NCI-H1417 (cell line): ENCODE measurements around the gene CDH22.

Source experiments
- DNase-seq, 3 experiments: peaks; one replicate each; lab custom pipeline; 2025; lab: John Stamatoyannopoulos, UW

Gene CDH22

GRCh38 chr20:46268662-46269061 lies 39.6 kb downstream of the CDH22 start:
- peak in 1 of 3 experiments; percentile 48 for DNase-seq

DNA sequence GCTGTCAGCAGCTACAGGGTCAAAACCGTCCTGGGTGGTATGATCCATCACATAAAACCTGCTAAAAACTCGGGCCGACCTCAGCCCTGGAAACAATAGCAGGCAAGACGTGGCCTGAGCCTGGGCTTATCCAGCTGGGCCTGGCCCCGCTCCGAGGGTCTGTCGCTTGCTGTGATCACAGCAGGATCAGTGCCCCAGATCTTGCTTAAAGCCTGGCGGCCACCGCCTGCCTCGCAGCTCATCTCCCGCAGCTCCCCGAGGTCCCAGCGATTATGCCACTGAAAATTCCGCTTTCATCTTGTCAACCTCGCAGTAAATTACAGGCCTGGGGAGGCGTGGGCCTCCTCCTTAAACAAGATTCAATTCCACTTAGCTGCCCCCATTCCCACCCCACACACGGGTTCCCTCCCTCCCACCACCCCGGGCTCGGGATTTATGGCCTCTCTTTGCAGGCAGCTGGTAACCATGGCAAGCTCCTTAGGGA lies 40.1 kb downstream of the CDH22 start:
- DNase-seq, result peak; percentile 84 to 99 (median 93)

DNA sequence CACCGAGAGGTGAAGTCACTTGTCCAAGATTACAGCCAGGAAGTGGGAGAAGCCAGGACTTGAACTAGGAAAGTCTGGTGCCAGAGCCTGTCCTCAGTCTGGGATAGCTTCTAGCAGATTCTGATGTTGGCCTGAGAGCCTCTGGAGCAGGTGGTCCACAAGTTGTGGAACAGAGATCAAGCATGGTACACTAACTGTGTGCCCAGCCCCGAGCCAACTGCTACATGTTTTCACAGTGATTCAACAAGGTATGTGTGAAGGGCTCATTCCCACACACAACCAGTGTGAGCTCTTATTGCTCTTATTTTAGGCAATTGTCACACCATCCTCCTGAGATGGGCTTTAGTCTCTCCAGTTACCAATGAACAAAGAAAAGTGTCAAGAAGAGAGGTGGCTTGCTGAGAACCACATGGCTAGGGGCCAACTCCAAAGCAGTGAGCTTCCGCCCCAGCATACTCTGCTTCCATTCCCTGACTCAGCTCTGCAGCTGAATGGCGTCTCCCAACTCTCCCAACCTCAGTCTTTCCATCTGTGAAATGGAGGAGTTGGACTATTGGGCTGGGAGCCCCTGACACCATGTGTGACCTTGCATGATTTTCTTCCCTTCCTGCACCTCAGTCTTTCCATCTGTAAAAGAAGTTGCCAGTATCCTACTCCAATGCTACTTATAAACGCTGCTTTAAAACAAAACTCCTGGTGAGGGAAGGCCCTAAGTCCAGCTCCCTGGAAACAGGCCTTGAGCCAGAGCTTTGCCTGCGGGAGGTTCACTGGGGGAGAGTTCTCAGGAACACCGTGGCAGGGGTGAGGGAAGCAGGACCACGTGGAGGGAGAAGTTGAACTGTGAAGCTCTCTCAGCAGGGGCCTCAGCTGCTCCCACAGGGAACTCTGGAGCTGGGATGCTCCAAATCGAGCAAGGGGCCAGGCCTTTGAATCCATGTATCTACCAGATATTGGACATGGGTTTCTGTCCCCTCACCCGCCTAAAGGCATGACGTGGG lies 40.9 kb downstream of the CDH22 start:
- peak; percentile 30 to 73 (median 46) for DNase-seq

GRCh38 chr20:46265539-46265938 lies 42.8 kb downstream of the CDH22 start:
- no peak for DNase-seq

DNA sequence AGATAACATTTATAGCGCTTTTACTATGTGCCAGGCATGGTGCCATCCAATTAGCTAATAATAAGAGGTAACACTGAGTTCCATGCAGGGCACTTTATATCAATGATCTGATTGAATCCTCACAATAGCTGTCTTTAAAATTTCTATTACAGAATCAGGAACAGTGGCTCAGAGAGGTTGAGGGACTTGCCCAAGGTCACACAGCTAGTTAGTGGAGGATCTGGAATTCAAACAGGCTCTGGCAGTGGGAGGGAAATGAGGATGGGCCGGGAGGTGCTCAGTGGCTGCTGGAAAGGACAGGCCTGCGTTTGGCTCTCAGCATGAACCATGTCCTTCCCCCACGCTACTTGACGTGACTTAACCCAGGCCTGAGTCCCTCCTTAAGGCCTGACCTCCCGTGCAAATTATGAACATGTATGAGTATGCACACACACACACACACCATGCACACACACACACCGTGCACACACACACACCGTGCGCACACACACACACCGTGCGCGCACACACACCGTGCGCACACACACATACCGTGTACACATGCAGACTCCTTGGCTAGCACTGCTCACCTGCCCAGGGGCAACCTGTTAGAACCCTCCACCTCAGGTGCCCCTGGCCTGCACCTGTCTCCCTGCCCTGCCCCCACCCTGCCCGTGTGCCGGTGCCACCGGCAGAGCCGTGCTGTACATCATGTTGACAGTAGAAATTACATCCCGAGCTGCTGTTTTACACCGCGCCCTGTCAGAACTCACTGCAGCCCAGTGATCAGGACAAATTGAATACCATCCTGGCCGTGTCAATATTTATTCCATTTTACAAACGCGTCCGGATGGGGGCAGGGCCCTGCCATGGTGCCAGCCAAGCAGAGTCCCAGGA lies 43.7 kb downstream of the CDH22 start:
- DNase-seq, result peak; percentile 34 to 98 (median 93)

DNA sequence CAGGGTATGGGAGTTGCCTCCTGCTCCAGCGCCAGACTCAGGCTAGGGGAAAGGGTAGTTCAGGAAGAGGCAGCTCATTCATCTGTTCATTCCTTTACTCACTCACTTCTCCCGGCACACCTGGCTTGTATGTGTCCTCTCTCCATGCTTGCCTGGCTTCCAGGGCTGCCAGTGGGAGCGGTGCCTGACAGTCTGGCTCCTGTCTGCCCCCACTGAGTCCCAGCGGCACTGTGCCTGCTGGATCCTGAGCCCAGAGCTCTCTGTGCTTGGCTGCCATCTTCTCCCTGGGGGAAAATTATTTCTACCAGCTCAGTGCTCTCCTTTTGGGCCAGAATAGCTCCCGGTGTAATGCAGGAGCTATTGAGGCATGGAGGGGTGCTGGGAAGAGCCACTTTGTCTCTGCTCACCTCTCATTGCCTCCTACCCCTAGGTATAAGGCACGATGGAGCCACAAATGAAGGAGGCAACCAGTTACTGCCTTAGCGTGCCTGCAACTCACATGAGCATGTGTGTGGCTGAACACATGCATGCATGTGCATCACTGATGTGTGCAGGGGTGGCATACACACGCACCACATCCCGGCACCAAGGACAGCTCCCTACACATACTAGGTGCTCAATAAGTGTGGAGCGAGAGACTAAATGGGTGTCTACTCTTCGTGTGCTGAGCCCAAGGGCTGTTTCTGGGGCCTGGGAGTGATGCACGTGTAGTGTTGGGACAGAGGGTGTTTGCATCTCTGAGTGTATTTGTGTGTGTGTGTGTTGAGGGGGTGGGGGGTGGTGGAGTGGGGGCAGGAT lies 46.6 kb downstream of the CDH22 start:
- peak; percentile 59 to 77 (median 73) for DNase-seq

DNA sequence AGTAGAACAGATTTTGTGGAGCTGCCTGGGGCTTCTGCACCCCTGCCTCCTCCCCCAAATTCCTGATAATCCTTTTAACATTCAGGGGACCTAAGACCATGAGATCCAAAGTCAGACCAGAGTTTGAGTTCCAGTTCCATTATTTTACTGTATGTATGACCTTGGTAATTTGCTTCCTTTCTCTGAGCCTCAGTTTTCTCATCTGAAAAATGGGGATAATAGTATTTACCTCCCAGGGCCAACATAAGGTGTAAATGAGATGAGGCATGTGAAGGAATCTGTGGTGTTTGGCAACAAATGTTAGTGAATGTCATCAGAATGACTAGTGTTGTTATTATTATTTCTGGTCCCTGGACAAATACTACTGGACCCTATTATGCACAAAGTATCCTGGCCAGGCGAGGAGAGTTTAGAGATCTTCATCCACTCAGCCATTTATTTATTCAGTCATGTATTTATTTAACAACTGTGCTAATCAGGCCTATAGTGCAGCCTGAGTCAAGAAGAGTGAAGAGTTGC lies 47.3 kb downstream of the CDH22 start:
- no peak for DNase-seq

DNA sequence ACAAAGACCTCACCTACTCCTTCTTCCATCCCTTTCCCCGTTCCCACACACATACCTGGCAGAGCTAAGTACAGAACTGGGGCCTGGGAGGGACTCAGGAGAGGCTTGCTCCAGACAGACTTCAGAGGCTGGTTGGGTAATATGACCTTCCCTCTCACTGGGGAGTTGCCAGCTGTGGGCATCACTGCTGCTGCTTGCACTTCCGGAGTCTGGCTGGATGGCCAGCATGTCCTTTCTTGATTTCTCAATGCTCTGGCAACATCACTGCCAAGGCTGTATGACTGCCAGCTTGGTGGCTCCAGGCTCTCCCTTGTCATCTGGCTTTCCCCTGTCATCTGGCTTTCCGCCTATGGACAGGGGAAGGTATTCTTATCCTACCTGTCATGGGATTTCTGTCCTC lies 47.8 kb downstream of the CDH22 start:
- DNase-seq, result no peak

DNA sequence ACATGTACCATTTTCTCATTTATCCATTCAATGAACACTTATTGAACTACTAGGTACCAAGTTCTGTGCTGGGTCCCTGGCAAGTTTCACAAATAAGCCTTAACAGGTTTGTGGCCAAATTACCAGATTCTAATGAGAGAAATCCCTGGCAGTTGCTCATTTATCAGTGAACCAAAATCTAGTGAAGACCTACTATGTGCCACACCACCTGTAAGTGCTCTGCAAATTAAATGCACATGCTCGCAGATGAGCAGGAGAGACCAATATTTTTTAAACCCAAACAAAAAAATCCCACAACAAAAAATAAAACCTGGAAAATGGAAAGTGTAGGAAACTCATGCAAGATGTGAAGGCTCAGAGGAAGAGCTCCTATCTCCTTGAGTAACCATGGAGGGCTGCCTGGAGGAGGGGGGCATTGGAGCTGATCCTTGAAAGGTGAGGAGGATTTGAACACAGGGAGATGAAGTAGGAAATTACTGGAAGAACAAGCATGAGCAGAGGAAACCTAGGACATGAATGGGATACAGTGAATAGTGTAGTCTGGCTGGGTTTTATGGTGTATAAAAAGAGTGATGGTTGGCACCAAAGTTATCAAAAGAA lies 48.9 kb downstream of the CDH22 start:
- DNase-seq, result no peak

- no peak for DNase-seq
Observed at GRCh38 chr20:46257887-46258286, 50.4 kb downstream of the CDH22 start.

DNA sequence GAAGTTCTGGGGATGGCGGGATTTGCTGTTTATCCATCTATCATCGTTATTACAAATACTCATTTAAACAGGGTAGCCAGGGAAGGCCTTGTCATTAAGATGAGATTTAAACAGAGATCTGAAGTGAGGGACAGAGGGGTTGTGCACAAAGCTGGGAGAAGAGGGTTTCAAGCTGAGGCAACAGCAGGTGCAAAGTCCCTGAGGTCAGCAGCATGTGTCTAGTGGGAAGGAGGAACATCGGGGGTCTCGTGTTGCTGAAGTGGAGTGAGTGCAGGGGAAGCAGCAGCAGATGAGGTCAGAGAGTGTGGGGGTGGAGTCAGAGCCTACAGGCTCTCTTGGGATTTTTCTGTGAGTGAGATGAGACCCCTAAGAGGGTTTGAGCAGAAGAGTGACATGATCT lies 52.0 kb downstream of the CDH22 start:
- no peak for DNase-seq

- DNase-seq, result peak; percentile 97 to 99 (median 98)
Observed at GRCh38 chr20:46255440-46256104, 52.7 kb downstream of the CDH22 start.

GRCh38 chr20:46253391-46253790 lies 54.9 kb downstream of the CDH22 start:
- DNase-seq, result peak in 2 of 3 experiments; percentile 23 to 43

- DNase-seq, result peak in 2 of 3 experiments; percentile 15 to 61
Observed at GRCh38 chr20:46252352-46253091, 55.8 kb downstream of the CDH22 start.

- no peak for DNase-seq
Observed at GRCh38 chr20:46251211-46251673, 57.1 kb downstream of the CDH22 start.

GRCh38 chr20:46250772-46251171 lies 57.5 kb downstream of the CDH22 start:
- DNase-seq, result no peak

DNA sequence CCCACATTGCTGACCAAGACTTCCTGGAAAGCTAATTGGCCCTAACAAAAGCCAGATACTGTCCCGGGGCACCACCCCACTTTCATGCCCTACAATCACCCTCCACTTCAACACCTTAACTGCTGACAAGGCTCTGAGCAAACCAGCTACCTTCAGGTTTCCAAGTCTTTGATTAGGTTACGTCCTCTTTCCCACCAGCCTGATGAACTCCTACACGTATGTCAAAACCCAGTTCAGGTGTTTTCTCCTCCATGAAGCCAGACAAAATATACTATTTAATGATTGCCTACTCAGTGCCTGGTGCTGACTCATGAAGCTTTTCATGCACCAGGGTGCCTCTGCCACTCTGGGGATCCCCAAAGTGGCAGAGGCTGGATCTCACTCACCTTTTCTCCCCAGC lies 58.6 kb downstream of the CDH22 start:
- DNase-seq, result no peak

GRCh38 chr20:46246559-46246958 lies 61.7 kb downstream of the CDH22 start:
- peak; percentile 79 to 97 (median 90) for DNase-seq
